GM10266 (cell line): ENCODE data around the gene KCNQ1OT1.

Experiments
- DNase-seq: peaks from one replicate; pipeline ENCODE4 v3.0.0; 2012; ENCODE audit errors: extremely low spot score
- TF ChIP-seq, protein P1 (sequence below): IDR thresholded peaks from 2 replicates; pipeline ENCODE4 v1.5.1; 2012; ENCODE audit warnings: mild to moderate bottlenecking, low read depth; ENCODE audit not compliant: control insufficient read depth, insufficient read depth; ENCODE audit errors: missing control alignments

KCNQ1OT1 gene

DNA sequence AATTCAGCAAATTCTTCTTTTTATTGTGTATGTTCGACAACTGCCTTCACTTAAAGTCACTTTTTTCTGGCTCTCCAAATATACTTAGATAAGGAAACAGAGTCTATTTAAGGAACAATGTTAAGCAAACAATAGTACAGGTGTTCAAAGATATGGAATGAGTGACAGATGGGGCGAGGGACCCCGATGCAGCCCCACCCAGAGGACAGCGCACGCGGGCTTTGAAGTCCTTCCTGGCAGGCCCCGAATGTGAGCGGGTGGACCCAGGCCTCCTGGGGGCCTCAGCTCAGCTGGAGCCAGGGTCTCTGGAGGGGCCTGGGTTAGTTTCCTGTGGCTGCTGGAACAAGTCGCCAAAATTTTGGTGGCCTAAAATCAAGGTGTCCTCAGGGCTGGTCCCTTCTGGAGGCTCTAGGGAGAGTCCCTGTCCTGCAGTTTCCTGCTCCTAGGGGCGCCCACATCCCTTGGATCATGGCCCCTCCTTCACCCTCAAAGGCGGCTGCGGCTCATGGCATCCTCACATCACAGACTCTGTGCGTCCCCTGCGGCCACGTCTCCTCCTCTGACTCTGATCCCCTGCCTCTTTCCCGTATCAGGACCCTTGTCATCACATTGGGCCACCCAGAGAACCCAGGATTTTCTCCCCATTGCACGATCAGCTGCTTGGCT lies 40.6 kb upstream of the KCNQ1OT1 start:
- TF ChIP-seq, protein P1, sequence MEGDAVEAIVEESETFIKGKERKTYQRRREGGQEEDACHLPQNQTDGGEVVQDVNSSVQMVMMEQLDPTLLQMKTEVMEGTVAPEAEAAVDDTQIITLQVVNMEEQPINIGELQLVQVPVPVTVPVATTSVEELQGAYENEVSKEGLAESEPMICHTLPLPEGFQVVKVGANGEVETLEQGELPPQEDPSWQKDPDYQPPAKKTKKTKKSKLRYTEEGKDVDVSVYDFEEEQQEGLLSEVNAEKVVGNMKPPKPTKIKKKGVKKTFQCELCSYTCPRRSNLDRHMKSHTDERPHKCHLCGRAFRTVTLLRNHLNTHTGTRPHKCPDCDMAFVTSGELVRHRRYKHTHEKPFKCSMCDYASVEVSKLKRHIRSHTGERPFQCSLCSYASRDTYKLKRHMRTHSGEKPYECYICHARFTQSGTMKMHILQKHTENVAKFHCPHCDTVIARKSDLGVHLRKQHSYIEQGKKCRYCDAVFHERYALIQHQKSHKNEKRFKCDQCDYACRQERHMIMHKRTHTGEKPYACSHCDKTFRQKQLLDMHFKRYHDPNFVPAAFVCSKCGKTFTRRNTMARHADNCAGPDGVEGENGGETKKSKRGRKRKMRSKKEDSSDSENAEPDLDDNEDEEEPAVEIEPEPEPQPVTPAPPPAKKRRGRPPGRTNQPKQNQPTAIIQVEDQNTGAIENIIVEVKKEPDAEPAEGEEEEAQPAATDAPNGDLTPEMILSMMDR = no peak
- no peak for DNase-seq

DNA sequence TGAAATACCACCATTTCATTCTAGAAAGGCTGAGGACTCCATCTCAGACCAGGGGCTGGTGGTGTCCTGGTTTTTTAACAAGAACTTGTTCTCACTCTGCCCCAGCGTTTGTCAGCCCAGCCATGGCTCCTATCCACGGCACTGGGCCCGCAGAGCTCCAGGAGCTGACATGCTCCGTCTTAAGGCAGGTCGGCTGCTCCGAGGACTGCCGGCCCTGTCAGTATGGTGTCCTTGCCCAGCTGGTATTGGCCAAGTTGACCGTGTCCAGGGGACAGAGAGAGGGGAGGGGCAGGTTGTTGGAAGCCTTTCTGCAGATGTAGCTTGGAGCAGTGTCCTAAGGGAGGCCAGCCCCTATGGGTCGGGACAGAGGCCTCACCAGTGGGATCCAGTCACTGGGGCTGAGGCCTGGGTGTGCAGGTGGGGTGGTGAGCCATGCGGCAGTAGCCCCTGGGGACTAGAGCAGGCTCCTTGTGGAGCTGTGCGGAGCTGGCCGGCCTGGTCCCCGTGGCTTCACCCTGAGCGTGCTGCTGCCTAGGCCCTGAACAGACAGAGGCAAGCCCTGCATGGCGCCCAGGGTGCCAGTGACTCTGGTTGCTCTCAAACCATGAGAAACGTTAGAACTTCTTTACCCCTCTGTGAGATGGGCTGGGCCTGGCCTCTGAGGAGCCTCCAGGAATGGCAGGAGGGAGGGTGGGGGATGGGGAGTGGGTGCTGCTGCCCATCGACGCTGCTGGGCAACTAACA lies 39.9 kb upstream of the KCNQ1OT1 start:
- DNase-seq = no peak
- TF ChIP-seq, protein P1 = no peak

DNA sequence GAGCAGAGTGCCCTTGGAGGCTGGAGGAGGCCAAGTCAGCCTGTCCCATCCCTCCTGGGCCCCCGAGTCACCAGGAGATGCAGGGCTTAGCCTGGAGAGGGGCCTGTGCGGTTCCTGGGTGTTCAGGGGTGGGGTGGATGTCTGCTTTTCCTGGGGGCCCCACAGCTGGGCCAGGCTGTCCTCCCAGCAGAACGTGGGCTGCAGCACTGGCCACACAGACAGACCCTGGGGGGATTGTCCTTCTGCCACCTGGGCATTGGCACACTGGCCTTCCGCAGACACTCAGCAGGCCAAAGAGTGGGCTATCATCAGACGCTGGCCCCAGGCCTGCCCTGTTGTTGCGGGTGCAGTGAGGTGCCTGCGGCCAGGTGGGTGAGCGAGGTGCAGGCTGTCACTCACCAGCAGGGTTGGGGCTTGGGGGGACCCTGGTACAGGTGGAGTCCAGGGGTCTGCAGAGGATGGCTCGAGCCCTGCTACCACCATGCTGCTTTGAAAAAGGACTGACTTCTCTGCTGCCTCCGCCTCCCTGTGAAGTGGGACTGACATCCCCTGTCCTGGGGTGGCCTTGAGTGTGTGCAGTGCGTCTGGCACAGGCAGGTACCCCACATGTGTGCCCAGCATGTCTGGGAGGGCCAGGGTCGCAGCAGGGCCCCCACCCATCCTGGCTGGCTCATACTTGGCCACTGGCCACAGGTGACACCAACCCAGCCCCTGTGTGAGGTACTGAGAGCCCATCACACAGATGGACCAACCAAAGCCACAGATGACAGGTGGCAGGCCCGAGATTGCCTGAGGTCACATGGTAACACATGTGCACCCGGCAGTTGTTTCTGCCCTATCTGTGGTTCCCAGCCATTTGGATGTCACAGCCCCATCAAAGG lies 39.0 kb upstream of the KCNQ1OT1 start:
- TF ChIP-seq, protein P1 = no peak
- DNase-seq = no peak

DNA sequence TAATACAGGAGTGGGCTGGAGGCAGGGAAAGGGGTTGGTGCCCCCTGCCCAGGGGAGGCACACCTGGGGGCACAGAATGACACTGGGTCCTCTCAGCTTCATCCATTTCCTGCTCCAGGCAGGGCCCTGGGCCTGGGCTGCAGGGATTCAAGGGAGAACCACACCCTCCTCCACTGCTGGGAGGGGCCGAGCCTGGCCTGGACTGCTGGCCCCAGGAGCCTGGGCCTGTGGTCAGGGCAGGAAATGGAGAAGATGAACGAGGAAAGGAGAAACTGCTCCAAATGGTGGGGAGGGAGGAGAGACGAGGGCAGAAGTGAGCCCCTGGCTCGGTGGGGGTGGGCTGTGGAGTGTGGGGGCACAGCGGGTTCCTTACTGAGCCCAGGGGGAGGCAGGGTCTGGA lies 38.1 kb upstream of the KCNQ1OT1 start:
- TF ChIP-seq, protein P1 = no peak
- no peak for DNase-seq

DNA sequence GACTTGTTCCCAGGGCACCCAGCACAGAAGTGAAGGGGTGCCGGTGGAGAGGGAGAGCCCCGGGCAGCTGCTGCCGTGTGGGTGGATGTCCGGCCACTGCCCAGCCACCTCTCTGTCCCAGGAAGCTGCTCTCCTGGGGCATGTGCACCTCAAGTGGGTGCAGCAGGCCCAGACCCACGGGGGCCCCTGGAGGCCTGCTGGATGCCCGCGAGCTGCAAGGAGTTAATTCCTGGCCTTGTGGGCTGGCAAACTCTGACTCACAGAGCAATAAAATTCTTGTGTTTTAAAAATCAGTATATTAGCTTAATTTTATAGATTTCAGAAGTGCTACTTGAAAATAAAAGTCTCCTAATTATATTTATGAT lies 37.4 kb upstream of the KCNQ1OT1 start:
- TF ChIP-seq, protein P1 = no peak
- no peak for DNase-seq

DNA sequence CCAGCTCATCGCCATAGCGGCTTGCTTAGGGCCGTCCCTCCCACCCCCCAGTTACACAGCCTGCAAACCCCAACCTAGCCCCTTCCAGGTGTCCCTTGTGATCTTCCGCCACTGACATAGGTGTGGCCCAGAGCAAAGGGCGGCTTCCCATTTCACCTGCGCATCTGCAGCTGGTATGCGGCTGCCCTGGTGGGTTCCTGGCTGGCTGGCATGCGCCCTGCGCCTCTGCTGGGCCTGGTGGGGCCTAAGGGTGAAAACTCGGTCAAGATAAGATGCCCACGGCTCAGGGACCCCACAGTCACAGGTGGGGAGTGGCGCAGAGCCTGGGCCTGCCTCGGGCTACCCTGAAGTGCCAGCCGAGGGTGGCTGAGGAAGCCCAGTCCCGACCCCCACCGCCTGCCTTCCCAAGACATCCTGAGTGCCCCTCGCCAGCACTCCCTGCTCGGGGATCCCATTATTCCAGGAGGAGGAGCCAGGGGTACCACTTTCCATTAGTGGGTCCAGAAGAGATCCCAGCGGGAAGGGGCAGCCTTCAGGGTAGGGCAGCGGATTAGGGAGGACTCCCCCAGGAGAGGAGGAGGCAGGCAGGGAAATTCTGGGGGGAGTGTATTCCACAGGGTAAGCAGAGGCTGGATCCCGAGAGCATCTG lies 36.9 kb upstream of the KCNQ1OT1 start:
- no peak for DNase-seq
- TF ChIP-seq, protein P1 = no peak
